ENCODE data around the gene DYNLT5.

DNA sequence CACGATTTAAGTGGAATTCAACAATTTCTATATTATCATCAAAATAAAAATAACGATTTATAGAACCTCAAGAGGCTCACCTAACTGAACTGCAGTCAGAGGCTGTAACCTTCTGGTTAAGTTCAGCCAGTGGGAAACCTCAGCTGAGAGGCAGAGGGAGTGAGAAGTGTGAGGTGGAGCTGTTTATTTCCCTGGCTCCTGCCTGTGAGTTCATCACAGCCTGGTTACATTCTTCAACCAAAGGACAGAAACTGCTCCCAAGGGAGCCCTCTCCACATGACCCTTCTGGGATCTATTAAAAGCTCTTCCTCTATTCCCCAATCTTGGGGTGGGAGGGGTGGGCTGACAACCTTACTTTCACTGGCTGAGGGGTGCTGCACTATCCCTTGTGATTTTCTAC is 22.2 kb downstream of the DYNLT5 start:
- TF ChIP-seq, protein P1, sequence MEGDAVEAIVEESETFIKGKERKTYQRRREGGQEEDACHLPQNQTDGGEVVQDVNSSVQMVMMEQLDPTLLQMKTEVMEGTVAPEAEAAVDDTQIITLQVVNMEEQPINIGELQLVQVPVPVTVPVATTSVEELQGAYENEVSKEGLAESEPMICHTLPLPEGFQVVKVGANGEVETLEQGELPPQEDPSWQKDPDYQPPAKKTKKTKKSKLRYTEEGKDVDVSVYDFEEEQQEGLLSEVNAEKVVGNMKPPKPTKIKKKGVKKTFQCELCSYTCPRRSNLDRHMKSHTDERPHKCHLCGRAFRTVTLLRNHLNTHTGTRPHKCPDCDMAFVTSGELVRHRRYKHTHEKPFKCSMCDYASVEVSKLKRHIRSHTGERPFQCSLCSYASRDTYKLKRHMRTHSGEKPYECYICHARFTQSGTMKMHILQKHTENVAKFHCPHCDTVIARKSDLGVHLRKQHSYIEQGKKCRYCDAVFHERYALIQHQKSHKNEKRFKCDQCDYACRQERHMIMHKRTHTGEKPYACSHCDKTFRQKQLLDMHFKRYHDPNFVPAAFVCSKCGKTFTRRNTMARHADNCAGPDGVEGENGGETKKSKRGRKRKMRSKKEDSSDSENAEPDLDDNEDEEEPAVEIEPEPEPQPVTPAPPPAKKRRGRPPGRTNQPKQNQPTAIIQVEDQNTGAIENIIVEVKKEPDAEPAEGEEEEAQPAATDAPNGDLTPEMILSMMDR (conservative IDR thresholded peaks at IDR 0.05) = no peak
- TF ChIP-seq EZH2 (IDR thresholded peaks at IDR 0.05; ENCODE audit: low read depth) = no peak
